ENCODE results near the gene AOPEP.
A peak's percentile ranks its signal among the peaks of the same experiment; 100 is the strongest.

GRCh38 chr9:95127249-95128176 is 401.0 kb downstream of the AOPEP start:
- TF ChIP-seq POLR2A (IDR thresholded peaks at IDR 0.05) (peak in 1 of 3 donors; percentile 9), CTCF (IDR thresholded peaks at IDR 0.05) (peak; percentile 93 to 99 (median 97))
